Activated naive CD4-positive, alpha-beta T cell treated with anti-CD3 and anti-CD28 coated beads for 36 hours (primary cell): ENCODE data around the gene SASH1. TPM values are rescaled to one million over a fixed set of nuclear protein-coding genes. Genes with fewer than 3 reads are reported as not detected.

Experiments used
- CTCF ChIA-PET: fragments of 350-600 bp; sonication (Branson Sonifier 250); formaldehyde crosslinking; loops from one replicate; lab custom pipeline; 2021; ENCODE audit warnings: antibody characterized with exemption; lab: Charles Lee
- DNase-seq: peaks from one replicate; pipeline ENCODE4 v3.0.0-alpha.2; 2020
- H3K27ac Mint-ChIP-seq: one replicate; pipeline ENCODE4 v1.8.0; 2021; ENCODE audit warnings: mild to moderate bottlenecking, mixed read lengths
- H3K27me3 Mint-ChIP-seq: one replicate; pipeline ENCODE4 v1.8.0; 2021; ENCODE audit warnings: low read depth, mixed read lengths
- H3K36me3 Mint-ChIP-seq: one replicate; pipeline ENCODE4 v1.8.0; 2021; ENCODE audit warnings: low read depth, mixed read lengths
- H3K4me1 Mint-ChIP-seq: one replicate; pipeline ENCODE4 v1.8.0; 2021; ENCODE audit warnings: low read depth, mixed read lengths
- H3K4me3 Mint-ChIP-seq: one replicate; pipeline ENCODE4 v1.8.0; 2021; ENCODE audit warnings: mild to moderate bottlenecking, moderate library complexity, mixed read lengths
- H3K9me3 Mint-ChIP-seq: one replicate; pipeline ENCODE4 v1.8.0; 2021; ENCODE audit warnings: mixed read lengths
- intact Hi-C: fragments of 100-400 bp; cut with micrococcal nuclease; formaldehyde crosslinking; loops from one replicate; pipeline ENCODE4 v1.15.1; 2023
- total RNA-seq, 2 experiments: library from RNA; stranded (reverse); gene quantifications; one replicate each; pipeline ENCODE4 v1.2.3, GENCODE V29; 2021

Gene SASH1
- total RNA-seq, 2 experiments from 2014 or later: not detected

- intact Hi-C loops: no loop called here
- H3K27ac Mint-ChIP-seq: no peak overlapping the region
- H3K36me3 Mint-ChIP-seq: no peaks in the 10 kb centered on the region
- H3K4me1 Mint-ChIP-seq: no peaks in the 10 kb centered on the region
- no peaks in the 10 kb centered on the region for H3K9me3 Mint-ChIP-seq
- CTCF ChIA-PET: no interaction called here
- H3K4me3 Mint-ChIP-seq: no peak overlapping the region
- peaks cover 7% of the 10 kb centered on the region for H3K27me3 Mint-ChIP-seq
- DNase-seq: no peak
Observed at GRCh38 chr6:148533309-148534107, 190.9 kb downstream of the SASH1 start.

GRCh38 chr6:148534871-148535270 is 192.2 kb downstream of the SASH1 start:
- Mint-ChIP-seq H3K9me3 (no peaks in the 10 kb centered on the region), H3K27me3 (peaks cover 7% of the 10 kb centered on the region), H3K36me3 (no peaks in the 10 kb centered on the region), H3K4me3 (no peak overlapping the region), H3K4me1 (no peaks in the 10 kb centered on the region), H3K27ac (no peak overlapping the region)
- intact Hi-C loops: no loop called here
- CTCF ChIA-PET: no interaction called here
- no peak for DNase-seq

- H3K4me3 Mint-ChIP-seq: no peak overlapping the region
- no peaks in the 10 kb centered on the region for H3K36me3 Mint-ChIP-seq
- H3K9me3 Mint-ChIP-seq: no peaks in the 10 kb centered on the region
- CTCF ChIA-PET: no interaction called here
- no peak for DNase-seq
- H3K27me3 Mint-ChIP-seq: peaks cover 6% of the 10 kb centered on the region
- H3K4me1 Mint-ChIP-seq: no peaks in the 10 kb centered on the region
- H3K27ac Mint-ChIP-seq: no peak overlapping the region
- intact Hi-C loops: no loop called here
Observed at GRCh38 chr6:148535381-148535780, 192.7 kb downstream of the SASH1 start.

GRCh38 chr6:148535976-148536375 is 193.3 kb downstream of the SASH1 start:
- H3K27me3 Mint-ChIP-seq: peaks cover 5% of the 10 kb centered on the region
- H3K36me3 Mint-ChIP-seq: no peaks in the 10 kb centered on the region
- H3K9me3 Mint-ChIP-seq: no peaks in the 10 kb centered on the region
- no peak overlapping the region for H3K27ac Mint-ChIP-seq
- intact Hi-C loops: no loop called here
- H3K4me1 Mint-ChIP-seq: no peaks in the 10 kb centered on the region
- H3K4me3 Mint-ChIP-seq: no peak overlapping the region
- CTCF ChIA-PET: no interaction called here
- no peak for DNase-seq

GRCh38 chr6:148538261-148539190 is 195.9 kb downstream of the SASH1 start:
- Mint-ChIP-seq H3K27me3 (no peaks in the 10 kb centered on the region), H3K9me3 (no peaks in the 10 kb centered on the region), H3K4me3 (no peak overlapping the region), H3K4me1 (no peaks in the 10 kb centered on the region), H3K27ac (no peak overlapping the region), H3K36me3 (no peaks in the 10 kb centered on the region)
- no peak for DNase-seq
- CTCF ChIA-PET: interaction anchor here (1.7 kb wide), 1 partner anchor 21 kb away, joined by 8 read pairs; no protein-coding TSS in a partner anchor
- intact Hi-C loops: no loop called here

GRCh38 chr6:148543540-148543939 is 200.9 kb downstream of the SASH1 start:
- H3K4me1 Mint-ChIP-seq: no peaks in the 10 kb centered on the region
- CTCF ChIA-PET: no interaction called here
- intact Hi-C loops: no loop called here

GRCh38 chr6:148544421-148544820 is 201.8 kb downstream of the SASH1 start:
- no peaks in the 10 kb centered on the region for H3K4me1 Mint-ChIP-seq
- H3K4me3 Mint-ChIP-seq: no peak overlapping the region
- no peak for DNase-seq
- H3K9me3 Mint-ChIP-seq: no peaks in the 10 kb centered on the region
- H3K27me3 Mint-ChIP-seq: no peaks in the 10 kb centered on the region
- CTCF ChIA-PET: no interaction called here
- H3K27ac Mint-ChIP-seq: no peak overlapping the region
- H3K36me3 Mint-ChIP-seq: no peaks in the 10 kb centered on the region
- intact Hi-C loops: no loop called here

More at GRCh38 chr6:148543540-148543939, 200.9 kb downstream of the SASH1 start:
- Mint-ChIP-seq H3K9me3 (no peaks in the 10 kb centered on the region), H3K27ac (no peak overlapping the region), H3K4me3 (no peak overlapping the region), H3K27me3 (no peaks in the 10 kb centered on the region), H3K36me3 (no peaks in the 10 kb centered on the region)
- no peak for DNase-seq

GRCh38 chr6:148545901-148546300 is 203.3 kb downstream of the SASH1 start:
- Mint-ChIP-seq H3K4me1 (no peaks in the 10 kb centered on the region), H3K27me3 (peaks cover 4% of the 10 kb centered on the region), H3K4me3 (no peak overlapping the region), H3K36me3 (no peaks in the 10 kb centered on the region), H3K27ac (no peak overlapping the region), H3K9me3 (no peaks in the 10 kb centered on the region)
- intact Hi-C loops: no loop called here
- CTCF ChIA-PET: no interaction called here
- DNase-seq: no peak

GRCh38 chr6:148547110-148547509 is 204.5 kb downstream of the SASH1 start:
- Mint-ChIP-seq H3K4me1 (no peaks in the 10 kb centered on the region), H3K9me3 (no peaks in the 10 kb centered on the region), H3K27ac (no peak overlapping the region), H3K36me3 (no peaks in the 10 kb centered on the region), H3K27me3 (peaks cover 4% of the 10 kb centered on the region), H3K4me3 (no peak overlapping the region)
- intact Hi-C loops: no loop called here
- CTCF ChIA-PET: no interaction called here
- DNase-seq: no peak

GRCh38 chr6:148548065-148548748 is 205.6 kb downstream of the SASH1 start:
- intact Hi-C loops: no loop called here
- CTCF ChIA-PET: no interaction called here

GRCh38 chr6:148548749-148549140 is 206.1 kb downstream of the SASH1 start:
- intact Hi-C loops: no loop called here
- Mint-ChIP-seq H3K4me1 (no peaks in the 10 kb centered on the region), H3K27me3 (peaks cover 9% of the 10 kb centered on the region), H3K36me3 (no peaks in the 10 kb centered on the region), H3K9me3 (no peaks in the 10 kb centered on the region), H3K4me3 (no peak overlapping the region), H3K27ac (no peak overlapping the region)
- CTCF ChIA-PET: interaction anchor here (0.6 to 1.0 kb wide), 2 partner anchors 33 to 57 kb away, joined by 3 to 5 read pairs; no protein-coding TSS in a partner anchor
- no peak for DNase-seq

More at GRCh38 chr6:148548065-148548748, 205.6 kb downstream of the SASH1 start:
- Mint-ChIP-seq H3K36me3 (no peaks in the 10 kb centered on the region), H3K4me1 (no peaks in the 10 kb centered on the region), H3K4me3 (no peak overlapping the region), H3K27me3 (peaks cover 6% of the 10 kb centered on the region), H3K27ac (no peak overlapping the region), H3K9me3 (no peaks in the 10 kb centered on the region)
- no peak for DNase-seq

- no peaks in the 10 kb centered on the region for H3K36me3 Mint-ChIP-seq
- H3K4me1 Mint-ChIP-seq: no peaks in the 10 kb centered on the region
- H3K4me3 Mint-ChIP-seq: no peak overlapping the region
- CTCF ChIA-PET: interaction anchor here (0.6 to 1.4 kb wide), 3 partner anchors 10 to 446 kb away, joined by 3 to 6 read pairs (median 5); no protein-coding TSS in a partner anchor
- intact Hi-C loops: no loop called here
- H3K27me3 Mint-ChIP-seq: peaks cover 12% of the 10 kb centered on the region
- H3K9me3 Mint-ChIP-seq: no peaks in the 10 kb centered on the region
- no peak for DNase-seq
- H3K27ac Mint-ChIP-seq: no peak overlapping the region
Observed at GRCh38 chr6:148550569-148550968, 207.9 kb downstream of the SASH1 start.
